GM21526 (cell line): ENCODE measurements around the gene TBC1D16.

Experiments
- ATAC-seq: cut with Tn5 transposase; IDR thresholded peaks from one replicate; pipeline ENCODE4 v1.9.1; 2021; ENCODE audit warnings: moderate library complexity; ENCODE audit not compliant: unreplicated experiment, low FRiP score

TBC1D16 gene

GRCh38 chr17:79942591-79943346, 92.9 kb downstream of the TBC1D16 start:
- ATAC-seq, result no peak

DNA sequence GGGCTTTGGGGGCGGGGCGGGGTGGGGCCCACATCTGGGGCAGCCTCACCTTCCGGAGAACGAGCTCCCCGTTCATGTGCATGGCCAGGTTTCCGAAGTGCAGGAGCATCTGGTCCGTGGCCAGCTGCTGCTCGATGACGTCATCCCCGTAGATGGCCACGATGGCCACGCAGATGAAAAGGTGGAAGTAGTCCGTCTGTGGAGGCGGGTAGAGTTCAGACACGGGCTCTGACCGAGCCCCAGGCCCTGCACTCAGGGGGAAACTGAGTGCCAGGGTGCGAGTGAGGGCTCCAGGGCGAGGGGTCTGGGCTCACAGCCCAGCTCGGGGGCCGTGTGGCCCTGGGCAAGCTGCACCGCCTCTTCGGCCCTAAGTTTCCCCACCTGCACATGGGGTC, 93.7 kb downstream of the TBC1D16 start:
- ATAC-seq, result no peak

GRCh38 chr17:79941088-79942010, 94.3 kb downstream of the TBC1D16 start:
- ATAC-seq, result no peak

- ATAC-seq, result no peak
Observed at GRCh38 chr17:79940459-79941087, 95.1 kb downstream of the TBC1D16 start.

DNA sequence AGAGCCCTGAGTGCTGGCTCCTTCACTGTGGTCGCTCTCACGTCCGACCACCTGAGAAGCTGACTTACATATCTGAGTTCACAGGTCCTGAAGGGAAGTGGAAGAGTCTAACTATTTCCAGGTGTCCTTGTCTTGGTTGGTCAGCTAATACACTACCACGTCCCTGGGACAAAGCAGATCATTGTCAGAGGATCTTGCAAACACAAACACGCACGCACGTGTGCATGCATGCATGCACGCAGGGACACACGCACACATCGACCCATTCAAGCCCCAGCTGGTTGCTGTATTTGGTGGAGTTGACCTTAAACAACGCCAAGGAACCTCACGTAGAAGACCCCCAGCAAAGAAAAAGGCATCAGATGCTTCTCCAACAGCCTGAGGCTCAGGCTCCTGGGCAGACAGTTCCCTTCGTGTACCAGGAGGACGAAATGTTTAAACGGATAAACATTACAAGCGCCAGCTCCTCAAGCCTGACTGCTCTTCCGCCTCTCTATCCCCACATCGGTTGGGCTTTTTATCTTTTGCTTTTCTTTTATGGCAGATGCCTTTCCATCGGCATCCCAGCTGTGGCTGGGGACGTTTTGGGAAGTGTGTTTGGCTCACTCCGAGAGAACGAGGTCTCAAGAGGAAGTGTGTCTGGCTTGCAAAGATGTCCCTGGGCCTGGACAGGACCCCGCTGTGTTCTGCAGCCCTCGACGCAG, 95.8 kb downstream of the TBC1D16 start:
- no peak for ATAC-seq

GRCh38 chr17:79939094-79939435, 96.6 kb downstream of the TBC1D16 start:
- ATAC-seq, result no peak

GRCh38 chr17:79938336-79939093, 97.2 kb downstream of the TBC1D16 start:
- ATAC-seq, result no peak

DNA sequence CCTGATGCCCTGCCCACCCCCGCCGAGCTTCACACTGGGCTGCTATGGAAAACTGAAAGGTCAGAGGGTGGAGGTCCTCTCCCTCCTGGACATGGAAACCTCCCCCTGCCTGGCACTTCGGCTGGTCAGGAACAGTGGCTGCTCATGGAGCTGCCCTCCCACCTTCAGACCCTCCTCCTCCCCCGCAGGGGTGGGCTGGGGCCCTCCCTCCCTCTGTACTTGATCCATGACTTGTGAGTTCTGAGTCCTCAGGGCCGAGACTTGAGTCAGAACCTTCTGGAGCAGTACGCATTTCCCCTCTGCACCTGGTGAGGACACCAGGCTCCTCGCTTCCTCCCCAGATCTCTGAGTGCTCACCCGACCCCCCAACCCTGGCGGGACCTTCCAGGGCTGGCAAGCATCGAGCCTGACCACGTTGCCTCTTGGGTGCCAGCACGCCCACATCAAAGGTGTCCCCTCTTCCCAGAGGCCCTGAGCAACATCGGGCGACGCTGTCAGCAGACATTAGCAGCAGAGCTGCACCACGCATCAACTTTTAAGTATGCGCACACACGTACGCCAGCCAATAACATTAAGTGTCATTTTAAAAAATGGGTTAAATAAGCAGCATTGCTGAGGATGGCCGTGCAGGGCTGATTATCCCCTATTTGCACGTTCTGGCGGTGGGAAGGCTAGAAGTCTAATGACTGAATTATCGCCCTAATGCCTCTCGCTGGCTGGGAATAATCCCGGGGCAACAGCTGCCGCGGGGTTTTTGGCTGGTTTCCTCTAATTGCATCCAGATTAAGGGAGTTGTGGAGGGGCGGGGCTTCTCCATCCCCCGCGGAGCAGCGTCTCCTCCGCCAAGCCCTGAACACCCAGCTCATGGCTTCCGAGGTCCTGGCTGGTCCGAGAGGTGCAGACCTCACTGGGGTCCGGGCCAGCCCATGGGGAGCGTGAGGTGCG, 98.0 kb downstream of the TBC1D16 start:
- ATAC-seq, result no peak

DNA sequence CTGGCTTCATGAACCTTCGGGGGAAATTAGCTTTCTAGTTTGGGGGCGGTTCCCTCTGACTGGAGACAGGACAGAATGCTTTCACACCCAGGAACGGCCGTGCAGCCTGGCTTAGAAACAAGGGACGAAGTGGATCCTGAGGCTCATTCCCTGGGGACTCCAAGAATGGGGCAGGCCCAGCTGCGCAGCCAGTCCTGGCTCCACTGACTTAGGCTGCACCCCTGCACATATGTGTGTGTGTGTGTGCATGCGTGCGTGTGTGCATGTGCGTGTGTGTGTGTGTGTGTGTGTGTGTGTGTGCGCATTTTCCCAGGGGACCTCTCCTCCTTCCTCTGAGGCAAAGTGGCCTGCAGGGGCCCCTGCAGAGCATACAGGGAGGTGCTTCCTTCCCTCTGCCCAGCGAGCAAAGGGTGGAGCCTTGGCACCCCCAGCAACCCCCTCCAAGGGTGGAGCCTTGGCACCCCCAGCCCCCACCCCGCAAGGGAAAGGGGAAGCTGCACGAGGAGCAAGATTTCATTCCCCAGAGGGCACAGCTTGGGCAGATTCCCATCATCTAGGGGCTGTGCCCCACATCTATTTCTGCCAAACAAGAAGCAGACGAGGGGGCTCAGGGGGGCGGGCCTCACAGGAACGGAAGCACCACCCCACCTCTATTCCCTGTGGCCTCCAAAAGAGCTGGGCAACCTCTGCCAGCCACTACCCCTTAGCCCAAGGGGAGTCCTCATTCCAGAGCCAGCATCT, 98.9 kb downstream of the TBC1D16 start:
- ATAC-seq, result no peak

DNA sequence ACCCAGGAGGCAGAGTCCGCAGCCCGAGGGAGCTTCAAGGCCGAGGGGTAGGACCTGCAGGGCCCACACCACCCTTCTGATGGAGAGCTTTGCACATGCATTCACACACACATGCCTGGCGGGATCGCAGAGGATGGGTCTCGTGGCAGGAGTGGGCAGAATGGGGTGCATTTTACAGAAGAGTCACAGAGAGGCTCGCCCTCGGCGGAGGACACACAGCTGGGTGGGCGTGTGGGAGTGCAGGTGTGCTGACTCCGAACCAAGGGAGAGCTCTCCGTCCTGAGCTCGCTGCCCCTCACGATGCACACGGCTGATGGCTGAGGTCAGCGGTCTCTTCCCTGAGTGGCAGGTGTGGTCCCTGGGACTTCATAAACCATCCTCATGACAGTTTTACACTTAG, 99.6 kb downstream of the TBC1D16 start:
- ATAC-seq, result no peak

GRCh38 chr17:79935197-79935885, 100.3 kb downstream of the TBC1D16 start:
- no peak for ATAC-seq

DNA sequence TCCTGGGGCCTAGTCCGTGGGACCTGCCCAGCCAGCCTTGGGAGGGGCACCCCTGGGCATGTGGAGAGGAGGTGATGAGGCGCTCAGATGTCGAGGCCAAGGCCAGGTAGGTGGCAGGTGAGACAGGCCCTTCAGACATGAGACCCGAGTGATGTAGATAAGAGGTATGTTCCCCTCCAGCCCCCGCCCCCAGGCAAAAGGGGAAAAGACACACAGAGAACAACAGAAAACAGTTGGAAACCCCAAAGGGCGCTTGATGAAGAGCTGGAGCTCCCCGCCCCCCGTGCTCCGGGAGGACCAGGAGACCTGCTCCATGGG, 101.1 kb downstream of the TBC1D16 start:
- no peak for ATAC-seq

GRCh38 chr17:79933863-79934652, 101.6 kb downstream of the TBC1D16 start:
- no peak for ATAC-seq

DNA sequence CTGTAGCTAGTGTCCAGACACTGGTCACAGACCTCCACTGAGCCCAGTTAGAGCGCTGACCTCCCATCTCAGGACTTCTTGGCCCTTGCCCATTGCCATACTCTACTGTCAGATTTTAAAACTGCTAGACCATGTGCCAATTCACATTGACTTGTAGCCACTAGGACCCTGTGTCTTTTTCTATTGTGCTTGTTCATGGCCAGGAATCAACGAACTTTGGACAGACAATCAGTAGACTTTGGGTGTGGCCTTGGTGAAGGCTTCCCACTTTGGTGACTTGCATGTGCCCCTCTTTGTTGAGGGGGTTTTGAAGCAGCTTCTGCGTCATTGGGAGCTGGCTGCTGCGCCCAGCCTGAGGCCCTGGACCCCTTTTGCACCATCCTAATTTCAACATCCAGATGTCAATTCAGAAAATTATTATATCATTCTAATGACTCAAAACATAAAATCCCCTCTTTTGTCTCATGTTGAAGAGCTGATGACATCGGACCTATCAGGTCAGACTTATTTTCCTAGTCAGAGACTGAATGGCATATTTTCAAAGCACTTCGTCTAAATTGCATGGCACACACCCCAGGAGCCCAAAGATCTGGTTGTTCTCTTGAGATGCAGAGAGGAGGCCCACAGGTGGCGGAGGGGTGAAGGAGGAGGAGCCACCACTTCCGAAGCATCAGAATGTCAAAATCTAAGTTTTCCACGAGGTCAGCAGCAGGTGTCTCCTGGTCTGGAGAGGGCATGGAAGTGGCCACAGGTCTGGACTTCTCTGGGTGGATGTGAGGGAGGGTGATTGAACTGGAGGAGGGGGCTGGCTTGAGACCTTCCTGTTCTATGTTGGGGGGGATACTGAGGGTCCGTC, 103.0 kb downstream of the TBC1D16 start:
- no peak for ATAC-seq

DNA sequence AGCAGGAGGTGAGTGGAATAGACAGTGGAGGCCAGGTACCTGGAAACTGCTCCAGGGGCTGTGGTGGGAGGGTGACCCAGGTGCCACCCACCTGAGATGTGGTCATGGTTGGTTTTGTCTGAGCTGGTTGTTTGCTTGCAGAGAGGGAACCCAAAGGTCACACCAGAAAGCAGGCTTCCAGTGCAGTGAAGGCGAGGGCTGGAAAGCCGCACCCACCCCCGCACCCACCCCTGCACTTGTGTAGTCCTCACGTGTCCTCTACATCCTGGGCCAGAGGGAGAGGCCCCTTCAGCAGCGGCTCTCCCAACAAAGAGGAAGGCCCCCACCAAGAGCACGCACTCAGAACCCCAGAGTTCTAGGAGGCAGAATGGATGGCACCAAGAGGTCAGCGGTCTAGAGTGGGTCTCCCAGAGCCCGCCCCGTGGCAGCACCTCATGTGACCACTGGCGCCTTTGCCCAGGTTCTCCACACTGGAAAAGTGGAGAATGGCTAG, 103.8 kb downstream of the TBC1D16 start:
- ATAC-seq, result no peak
